HCEC 1CT (cell line): ENCODE data around the gene FOXL1.
A peak's percentile ranks its signal among the peaks of the same experiment; 100 is the strongest.

ENCODE experiments used
- DNase-seq: peaks from one replicate; pipeline ENCODE4 v3.0.0-alpha.2; 2017

FOXL1 gene

DNA sequence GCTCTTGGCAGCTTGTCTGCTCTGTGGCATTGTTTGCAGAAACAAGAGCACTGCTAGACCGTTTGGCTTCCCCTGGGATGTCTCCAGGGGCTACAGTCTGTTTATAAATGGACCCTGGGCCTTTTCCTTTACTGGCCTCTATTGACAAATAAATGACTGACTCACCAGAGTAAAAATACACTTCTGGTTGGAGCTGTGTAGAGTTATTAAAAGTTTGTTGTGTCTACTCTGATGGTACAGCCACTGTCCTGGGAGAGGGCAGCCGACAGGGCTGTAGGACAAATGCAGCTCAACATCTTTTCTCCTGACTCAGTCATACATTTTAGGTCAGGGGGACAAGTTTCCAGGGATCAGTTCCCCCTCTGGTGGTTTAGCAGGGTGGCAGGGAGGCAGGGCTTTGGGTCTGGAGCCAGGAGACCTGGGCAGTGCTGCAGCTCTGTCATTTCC is 30.0 kb downstream of the FOXL1 start:
- DNase-seq: peak; percentile 25

DNA sequence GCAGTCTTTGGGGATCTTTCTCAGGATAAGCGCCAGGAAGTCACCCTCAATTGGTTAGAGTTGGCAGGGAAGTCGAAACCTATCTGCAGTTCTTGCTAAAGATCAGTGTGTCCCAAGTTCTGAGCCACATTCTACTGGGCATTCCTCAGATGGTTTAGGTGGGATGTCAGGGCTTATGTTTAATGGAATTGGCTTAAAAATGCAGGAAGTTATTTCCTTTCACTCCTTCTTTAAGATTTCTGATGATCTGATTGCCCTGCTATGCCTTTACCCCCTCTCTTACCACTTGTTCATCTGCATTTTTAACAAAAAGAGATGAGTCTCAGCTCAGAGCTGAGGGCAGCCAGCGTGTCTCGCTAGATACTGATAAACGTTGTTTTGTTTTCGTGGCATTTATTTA is 30.8 kb downstream of the FOXL1 start:
- peak; percentile 96 for DNase-seq

DNA sequence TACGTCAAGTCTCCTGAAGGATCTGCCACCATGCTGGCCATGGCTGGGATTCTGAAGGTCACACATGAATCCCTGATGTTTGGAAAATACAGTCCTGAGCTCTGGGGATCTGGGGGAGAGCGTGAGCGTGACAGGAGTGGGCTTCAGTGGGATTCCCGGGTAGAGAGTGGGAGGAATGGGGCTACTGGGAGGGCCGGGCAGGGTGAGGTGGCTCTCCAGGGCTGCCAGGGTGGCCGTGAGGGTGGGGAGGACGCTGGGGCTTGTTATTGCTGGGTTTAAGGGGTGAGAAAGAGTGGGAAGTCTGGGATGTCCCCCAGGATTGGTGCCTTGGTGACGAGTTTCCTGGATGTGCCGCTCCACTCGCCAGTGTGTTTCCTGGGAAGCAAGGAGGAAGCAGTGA is 31.3 kb downstream of the FOXL1 start:
- DNase-seq: no peak

DNA sequence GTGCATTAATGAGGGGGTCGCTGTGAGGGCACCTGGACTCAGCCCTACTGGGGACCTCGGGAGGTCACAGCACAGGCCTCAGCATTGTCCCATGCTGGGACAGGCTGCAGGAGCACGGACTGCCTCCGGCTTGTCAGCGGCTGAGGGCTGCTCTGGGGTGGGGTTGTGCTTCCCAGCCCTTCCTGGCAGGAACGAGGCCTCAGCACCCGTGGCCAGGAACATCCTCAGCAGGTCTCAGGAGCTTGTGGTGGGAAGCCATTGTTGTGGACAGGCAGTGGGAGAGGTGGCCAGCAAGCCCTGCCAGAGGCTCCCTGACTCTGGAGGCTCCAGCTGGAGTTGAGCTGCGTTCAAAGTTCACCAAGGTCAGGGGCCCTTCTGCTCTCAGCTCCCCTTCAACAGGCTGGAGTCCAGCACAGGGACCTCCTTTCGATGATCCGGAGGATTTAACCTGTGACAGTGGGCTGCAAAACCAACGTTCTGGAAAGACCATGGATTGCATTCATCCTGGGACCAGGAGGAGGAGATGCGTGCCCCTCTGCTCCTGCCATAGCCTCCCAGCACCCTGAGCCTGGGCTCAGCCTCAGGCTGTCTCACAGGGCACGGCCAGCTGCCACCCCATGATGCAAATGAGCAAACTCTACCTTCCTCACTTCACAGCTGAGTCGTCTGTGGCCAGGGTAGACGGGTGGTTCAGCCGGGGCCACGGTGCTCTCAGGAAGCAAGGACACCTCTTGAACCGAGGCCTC is 32.6 kb downstream of the FOXL1 start:
- no peak for DNase-seq

DNA sequence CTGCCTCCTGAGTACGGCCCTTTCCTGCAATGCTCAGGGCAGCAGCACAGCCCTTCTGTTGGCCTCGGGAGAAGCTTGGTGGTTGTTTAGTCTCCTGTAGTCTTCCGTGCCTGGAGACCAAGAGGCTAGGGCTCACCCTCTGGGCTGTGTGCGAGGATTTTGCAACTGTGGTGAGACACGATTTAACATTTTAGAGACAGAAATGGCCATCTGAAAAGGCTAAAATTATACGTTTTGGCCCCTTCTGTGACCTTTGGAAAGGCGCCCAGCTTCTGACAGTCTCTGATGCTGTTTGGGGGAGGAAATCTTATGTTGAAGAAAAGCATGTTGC is 33.1 kb downstream of the FOXL1 start:
- DNase-seq: peak; percentile 90

DNA sequence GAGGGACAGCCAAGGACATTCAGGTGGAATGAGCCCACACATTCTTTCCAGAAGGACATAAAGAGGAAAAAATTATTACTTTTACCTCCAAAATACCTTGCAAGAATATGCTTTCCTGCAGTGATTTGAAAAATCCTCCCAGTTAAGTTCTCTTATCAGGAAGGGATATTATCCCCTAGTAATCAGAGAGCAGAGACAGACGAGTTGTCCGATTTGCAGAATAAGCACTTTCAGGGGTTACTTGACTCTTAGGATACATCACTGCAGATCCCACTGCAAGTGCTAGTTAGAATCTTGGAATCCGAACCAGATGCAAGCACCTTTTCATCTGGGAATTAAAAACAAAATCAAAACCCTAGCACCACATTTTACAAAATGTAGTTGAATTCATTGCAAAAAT is 33.6 kb downstream of the FOXL1 start:
- no peak for DNase-seq

DNA sequence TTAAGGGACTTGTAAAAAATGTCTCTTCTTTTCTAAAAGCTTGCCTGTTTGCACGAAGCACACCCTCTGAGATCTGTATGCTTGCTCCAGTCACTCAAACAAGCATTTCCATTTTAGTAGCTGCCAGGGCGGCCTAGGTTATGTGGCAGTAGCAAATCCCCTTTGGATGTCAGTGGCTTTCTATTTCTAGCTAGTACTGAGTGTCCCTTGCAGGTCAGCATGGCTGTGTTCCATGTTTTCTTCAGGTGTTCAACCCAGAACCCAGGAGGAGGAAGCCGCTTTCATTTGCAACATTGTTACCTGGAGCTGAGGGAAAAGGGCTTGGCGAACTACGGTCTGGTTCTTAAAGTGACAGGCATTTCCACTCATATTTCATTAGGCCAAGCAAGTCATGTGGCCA is 36.4 kb downstream of the FOXL1 start:
- DNase-seq: no peak

DNA sequence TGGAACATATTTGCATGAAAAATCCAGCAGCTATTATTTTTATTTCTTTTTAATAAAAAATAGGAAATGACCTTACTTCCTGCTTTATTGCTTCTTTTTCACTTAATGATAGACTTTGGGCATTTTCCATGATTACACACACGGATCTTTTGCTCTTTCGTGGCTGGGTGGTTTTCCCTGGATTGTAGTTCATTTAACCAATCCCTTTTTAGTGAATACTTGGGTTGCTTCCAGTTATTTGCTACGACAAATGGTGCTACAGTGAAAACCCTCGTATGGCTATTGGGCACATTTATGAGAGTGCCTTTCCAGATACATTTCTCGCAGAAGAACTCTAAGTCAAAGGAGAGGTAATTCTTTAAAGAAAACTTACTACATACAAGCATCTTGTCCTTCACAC is 38.6 kb downstream of the FOXL1 start:
- DNase-seq: no peak

DNA sequence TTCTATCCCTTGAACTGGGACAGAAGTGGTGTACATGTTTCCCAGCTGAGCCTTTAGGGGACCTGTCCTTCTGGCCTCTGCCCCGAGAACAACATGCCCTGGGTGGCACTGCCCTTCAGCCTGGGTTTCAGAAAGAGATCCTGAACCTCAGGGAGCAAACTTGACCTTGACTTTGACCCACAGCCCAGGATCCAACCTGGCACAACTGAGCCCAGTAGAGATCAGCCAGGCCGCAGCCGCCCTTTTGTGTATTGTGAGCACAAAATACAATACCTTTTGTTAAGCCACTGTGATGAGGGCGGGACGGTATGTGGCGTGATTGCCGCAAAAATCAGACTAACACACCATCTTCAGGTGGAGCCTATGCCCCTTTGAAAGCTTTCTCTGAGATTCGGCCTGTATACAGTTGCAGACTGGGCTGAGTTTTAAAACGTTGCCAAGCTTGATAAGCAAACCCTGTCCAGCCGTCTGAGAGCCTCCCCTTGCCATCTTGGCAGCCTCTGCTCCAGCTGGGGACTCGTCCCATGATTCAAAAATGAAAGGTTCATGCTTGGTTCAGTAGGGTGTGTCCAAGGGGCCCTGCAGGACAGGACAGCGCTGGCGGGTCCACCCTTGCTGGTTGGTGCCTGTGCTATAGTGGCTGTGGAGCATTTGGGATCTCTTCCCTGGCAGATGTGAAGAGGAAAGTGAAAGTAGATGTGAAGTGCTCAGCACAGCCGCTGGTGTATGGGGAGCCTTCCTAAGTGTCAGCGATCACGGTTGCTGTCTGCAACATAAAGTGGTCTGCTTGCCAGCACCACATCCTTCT is 40.3 kb downstream of the FOXL1 start:
- no peak for DNase-seq

DNA sequence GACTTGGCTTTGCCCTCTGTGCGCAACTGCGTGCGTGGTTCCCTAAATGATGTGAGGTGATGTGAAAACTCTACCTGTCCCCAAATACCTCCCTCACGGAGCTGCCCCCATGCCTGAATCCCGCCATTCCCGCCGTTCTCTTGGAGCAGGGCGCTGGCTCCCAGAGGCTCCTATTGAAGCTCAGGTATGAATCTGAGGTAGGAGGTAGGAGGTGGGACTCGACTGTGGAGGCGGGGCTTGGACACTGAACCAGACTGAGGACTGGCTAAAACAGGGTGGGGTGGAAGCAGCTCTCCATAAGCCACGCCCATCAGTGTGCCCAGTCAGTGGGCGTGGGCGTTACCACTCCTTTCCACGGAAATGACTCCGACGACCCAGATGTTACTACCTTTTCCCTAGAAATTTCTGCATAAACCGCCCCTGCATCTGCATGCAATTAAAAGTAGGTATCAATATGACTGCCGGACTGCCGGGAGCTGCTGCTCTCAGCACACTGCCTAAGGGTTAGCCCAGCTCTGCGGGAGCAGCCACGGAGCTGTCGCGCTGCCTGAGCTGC is 41.0 kb downstream of the FOXL1 start:
- DNase-seq: no peak

DNA sequence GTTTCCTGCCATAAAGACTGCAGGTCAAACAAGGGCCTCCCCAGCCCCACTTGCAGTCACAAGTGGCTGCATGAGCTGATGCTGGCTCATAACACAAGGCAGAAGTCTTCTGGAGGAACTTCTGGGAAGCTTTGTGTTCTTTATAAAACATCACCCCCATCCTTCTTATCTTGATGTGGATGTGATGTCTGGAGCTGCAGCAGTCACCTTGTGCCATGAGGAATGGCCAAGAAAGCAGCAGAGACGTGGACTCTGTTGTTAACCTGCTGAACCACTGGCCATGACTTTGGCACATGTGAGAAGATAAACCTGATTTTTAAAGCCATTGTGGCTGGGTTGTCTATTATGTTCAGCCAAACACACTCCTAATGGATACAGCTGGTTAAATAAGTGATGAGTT is 41.8 kb downstream of the FOXL1 start:
- no peak for DNase-seq

DNA sequence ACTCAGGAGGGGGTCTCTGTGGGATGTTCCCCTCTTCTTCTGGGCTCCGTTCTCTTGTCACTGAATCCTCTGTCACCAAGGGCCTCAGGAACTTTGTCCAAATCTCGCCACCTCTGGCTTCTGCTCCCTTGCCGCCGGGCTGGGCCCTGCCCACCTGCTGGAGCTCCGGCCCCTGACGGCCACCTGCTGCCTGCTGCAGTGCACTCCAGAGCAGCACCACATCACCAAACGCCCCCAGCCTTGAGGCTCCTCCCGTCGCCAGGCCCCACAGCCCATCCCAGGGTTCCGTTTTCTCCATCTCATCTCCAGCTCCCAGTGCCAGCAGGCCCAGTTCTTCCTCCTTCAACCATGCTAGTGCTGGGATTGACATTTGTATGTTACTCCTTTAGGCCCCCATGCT is 43.6 kb downstream of the FOXL1 start:
- DNase-seq: no peak

DNA sequence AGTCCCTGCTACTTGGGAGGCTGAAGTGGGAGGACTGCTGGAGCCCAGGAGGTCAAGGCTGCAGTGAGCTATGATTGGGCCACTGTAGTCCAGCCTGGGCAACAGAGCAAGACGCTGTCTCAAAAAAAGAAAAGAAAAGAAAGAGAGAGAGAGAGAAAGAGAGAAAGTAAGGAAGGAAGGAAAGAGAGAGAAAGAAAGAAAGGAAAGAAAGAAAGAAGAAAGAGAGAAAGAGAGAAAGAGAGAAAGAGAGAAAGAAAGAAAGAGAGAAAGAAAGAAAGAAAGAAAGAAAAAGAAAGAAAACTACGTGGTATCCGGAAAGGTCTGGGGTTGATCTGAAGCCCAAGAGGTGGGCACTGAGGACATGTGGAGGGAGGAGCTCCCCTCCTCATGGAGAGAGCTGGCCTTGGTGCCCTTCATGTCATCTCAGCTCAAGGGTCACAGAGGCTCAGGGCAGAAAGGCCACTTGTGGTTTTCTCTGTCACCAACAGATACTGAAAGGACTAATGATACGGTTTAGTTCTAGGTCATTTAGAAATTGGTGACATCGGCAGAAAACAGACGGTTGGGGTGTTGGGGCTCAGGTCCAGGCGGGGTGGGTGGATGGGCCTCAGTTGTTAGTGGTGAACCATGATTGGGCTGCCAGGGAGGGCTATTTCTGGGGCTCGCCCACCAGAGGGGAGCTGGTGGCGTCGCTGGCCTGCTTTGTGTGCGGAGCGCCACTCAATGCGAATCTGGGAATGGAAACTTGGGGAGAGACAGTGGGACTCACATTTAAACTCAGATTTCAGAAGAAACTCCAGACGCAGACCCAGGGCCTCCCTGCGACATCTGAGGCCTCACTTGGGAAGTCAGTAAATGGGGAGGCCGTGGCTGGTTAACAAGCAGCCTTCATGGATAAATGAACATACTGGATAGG is 44.6 kb downstream of the FOXL1 start:
- no peak for DNase-seq

DNA sequence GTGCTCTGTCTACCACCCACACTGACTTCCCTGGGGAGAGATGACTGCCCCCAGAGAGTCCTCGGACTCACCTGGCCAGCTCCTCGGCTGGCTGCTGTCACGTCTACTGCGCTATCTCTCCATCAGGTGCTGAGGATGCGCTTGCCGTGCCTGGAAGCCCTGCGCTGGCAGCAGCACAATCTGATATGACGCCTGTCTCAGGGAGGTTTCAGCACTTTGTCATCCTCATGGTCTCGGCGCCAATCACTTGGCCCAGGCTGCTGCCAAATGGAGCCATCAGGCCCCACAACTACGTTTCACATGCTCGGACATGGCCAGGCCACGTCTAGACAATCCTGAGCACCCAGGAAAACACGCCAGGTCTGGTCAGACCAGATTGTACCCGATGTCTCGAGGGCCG is 46.7 kb downstream of the FOXL1 start:
- DNase-seq: no peak

DNA sequence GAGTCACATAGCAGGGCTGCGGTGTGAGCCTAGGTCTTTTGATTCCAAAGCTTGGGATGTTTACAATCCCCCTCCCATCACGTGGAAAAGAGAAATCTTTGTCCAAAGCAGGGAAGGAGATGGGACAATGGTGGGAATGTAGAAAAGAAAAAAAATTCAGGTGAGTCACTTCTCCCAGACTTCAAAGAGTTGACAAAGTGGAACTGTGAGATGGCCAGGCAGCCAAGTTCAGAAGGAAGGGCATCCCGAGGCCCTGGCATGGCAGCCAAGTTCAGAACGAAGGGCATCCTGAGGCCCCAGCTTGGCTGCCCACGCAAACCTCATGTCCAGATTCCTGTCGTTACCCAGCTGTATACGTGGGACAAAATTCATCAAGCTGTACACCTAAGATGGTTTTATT is 47.5 kb downstream of the FOXL1 start:
- no peak for DNase-seq

DNA sequence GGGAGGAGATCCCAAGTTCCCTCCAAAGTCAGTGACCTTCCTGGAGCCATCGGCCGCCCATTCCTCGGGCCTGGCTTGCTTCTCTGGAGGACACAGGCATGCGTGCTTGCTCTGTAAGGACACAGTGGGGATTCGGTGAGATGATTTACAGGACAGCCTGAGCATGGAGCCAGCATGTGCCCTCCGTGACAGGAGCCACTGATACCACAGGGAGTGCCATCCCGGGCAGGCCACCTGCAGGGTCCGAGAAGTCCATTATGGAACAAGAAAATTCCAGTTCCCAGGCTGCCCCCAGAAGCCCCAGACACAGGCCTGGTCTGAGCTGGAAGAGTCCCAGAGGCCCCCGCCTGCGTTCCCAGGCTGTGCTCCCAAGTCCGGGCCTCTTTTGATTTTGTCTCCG is 47.9 kb downstream of the FOXL1 start:
- DNase-seq: no peak

DNA sequence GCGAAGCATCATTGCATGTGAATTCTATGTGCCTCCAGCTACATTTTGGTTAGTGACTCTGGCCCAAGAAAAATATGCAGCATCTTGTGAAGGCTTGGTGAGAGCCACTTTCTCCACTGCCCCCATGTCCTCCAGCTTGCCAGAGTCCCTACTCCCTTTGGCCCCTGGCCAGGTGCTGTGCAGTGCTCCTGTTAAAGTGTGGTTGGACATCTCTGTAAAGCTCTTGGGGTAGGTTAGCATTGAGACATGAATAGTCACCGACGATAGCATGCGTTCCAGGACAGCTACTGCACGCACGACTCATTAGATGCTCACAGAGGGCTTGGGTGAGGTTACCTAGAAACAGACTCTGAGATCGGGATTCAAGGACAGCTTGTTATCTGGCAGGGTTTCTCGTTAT is 48.6 kb downstream of the FOXL1 start:
- DNase-seq: no peak

DNA sequence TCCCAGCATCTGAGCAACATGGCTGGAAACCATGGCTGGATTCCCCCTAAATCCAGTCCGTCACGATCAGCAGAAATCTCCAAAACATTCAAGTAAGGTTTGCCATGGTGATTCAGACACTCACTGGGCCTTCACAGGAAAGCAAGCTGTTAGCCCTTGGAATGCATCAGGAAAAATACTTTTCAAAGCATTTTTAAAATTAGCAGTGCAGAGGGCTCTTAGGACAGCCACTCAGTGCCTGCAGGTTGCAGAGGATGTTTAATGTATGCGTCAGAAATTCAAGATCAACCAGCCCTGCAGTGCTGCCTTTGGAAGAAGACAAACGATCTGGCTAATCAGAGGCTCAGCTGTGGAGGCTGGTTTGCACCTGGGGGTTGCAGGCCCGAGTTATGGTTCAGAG is 50.3 kb downstream of the FOXL1 start:
- DNase-seq: no peak

DNA sequence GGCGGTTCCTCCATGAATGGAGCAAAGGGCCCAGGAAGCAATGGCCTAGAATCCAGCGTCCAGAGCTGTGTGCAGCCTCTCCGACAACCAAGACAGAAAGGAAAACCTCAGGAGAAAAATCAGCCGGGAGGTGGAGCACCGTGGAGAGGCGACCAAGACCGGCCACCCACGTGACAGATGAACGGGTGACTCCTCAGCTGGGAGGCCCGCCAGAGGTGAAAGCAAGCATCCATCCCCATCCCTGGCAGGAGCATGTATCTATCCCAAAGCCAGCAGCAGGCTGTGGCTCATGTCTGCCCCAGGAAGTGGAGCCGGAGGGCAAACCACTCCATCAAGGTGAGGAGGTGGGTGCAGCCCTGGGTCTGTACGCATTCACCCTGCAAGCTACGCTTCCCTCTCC is 52.1 kb downstream of the FOXL1 start:
- DNase-seq: no peak

DNA sequence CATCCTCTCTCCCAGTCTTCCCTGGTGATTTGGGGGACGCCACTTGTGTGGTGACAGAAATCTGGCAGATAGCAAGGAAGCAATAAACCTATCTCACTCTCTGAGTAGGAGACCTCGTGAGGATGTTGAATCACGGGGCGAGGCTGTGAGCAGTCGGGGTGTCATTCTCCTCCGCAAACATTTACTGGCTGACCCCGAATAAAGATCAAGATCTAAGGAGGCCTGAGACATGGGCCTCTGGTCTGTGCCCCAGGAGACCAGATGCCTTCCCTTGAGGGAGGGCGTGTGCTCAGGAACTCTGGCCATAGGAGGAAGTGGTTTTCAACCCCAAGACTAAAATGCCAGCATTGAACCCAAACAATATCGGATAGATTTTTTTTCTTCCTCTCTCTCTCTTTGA is 53.1 kb downstream of the FOXL1 start:
- DNase-seq: peak; percentile 97
